Measurements from ENCODE around the gene NCOA1. TPM values are rescaled to one million over a fixed set of nuclear protein-coding genes. Genes with fewer than 3 reads are reported as not detected.

Gene NCOA1
- total RNA-seq, 2 donors from 2014 or later = 34.9 to 58.3 TPM

DNA sequence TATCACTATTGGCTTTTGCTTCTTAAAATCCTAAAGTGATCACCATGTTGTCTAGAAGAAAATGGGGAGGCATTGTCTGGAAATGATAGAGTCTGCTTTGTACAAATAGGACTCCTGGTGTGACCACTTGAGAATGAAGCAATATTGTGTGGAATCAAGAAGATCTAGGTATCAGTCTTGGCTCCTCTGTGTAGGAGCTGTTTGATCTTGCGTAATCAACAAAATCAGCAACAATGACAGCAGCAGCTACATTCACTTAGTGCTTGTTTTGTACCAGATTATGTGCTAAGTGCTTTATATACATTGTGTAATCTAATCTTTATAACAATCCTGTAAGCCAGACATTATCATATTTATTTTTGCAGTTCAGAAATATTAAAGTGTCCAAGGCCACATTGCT is 17.8 kb downstream of the NCOA1 start:
- Histone ChIP-seq H3K27ac (no peak overlapping the region), H3K9me3 (no peaks in the 10 kb centered on the region), H3K4me1 (ENCODE audit: control insufficient read depth in 1 of 2, low read depth in 2 of 2) (peaks cover 26 to 41% of the 10 kb centered on the region in 2 donors), H3K4me3 (no peak overlapping the region), H3K36me3 (no peaks in the 10 kb centered on the region), H3K27me3 (replicated peaks; ENCODE audit: insufficient read depth) (no peaks in the 10 kb centered on the region)
- TF ChIP-seq, protein P1, sequence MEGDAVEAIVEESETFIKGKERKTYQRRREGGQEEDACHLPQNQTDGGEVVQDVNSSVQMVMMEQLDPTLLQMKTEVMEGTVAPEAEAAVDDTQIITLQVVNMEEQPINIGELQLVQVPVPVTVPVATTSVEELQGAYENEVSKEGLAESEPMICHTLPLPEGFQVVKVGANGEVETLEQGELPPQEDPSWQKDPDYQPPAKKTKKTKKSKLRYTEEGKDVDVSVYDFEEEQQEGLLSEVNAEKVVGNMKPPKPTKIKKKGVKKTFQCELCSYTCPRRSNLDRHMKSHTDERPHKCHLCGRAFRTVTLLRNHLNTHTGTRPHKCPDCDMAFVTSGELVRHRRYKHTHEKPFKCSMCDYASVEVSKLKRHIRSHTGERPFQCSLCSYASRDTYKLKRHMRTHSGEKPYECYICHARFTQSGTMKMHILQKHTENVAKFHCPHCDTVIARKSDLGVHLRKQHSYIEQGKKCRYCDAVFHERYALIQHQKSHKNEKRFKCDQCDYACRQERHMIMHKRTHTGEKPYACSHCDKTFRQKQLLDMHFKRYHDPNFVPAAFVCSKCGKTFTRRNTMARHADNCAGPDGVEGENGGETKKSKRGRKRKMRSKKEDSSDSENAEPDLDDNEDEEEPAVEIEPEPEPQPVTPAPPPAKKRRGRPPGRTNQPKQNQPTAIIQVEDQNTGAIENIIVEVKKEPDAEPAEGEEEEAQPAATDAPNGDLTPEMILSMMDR (IDR thresholded peaks at IDR 0.05) = no peak
- ATAC-seq (ENCODE audit: insufficient number of reproducible peaks, low FRiP score, low read depth) (no peak), DNase-seq (ENCODE audit: low spot score) (no peak)

DNA sequence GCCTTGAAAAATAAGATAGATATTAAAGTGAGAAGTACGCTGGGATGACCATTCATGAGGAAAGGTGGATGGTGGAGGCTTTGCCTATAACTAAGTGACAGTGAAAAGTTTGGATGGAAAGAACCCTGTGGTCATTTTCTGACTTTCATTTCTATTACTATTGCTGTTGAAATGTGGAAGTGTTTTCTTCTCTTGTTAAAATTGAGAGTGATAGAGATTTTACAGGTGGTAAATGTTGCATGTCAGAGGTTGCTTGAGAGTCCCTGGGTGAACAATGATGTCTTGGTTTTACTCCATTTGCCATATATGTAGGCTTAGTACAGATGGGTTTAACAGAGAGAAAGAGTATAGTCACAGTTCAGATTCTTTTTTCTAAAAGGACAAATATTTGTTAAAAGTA is 18.4 kb downstream of the NCOA1 start:
- no peak for ATAC-seq (ENCODE audit: insufficient number of reproducible peaks, low FRiP score, low read depth)
- H3K4me1 ChIP-seq (ENCODE audit: control insufficient read depth in 1 of 2, low read depth in 2 of 2) = peaks cover 26 to 37% of the 10 kb centered on the region in 2 donors
- TF ChIP-seq, protein P1 (IDR thresholded peaks at IDR 0.05) = no peak

DNA sequence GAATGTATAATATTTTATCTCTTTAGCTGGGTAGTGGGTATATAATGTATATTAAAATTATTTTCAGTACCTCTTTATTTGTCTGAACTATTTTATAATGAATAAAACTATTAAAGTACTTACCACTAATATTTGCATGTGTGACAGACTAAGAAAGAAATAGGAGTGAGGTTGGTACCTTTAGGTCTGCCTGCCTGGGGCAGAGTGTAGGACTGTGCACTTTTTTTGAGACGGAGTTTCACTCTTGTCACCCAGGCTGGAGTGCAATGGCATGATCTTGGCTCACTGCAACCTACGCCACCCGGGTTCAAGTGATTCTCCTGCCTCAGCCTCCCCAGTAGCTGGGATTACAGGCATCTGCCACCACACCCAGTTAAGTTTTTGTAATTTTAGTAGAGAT is 18.8 kb downstream of the NCOA1 start:
- TF ChIP-seq, protein P1 (IDR thresholded peaks at IDR 0.05) = no peak
- no peak for ATAC-seq (ENCODE audit: insufficient number of reproducible peaks, low FRiP score, low read depth)
- peaks cover 26 to 32% of the 10 kb centered on the region in 2 donors for H3K4me1 ChIP-seq (ENCODE audit: control insufficient read depth in 1 of 2, low read depth in 2 of 2)
- no peaks in the 10 kb centered on the region for H3K27me3 ChIP-seq (replicated peaks; ENCODE audit: insufficient read depth)
- H3K4me3 ChIP-seq = no peak overlapping the region
- H3K36me3 ChIP-seq = no peaks in the 10 kb centered on the region
- DNase-seq (ENCODE audit: low spot score) = no peak
- H3K9me3 ChIP-seq = no peaks in the 10 kb centered on the region
- no peak overlapping the region for H3K27ac ChIP-seq

More for the DNA sequence above, 18.4 kb downstream of the NCOA1 start:
- Histone ChIP-seq H3K9me3 (no peaks in the 10 kb centered on the region), H3K27ac (no peak overlapping the region), H3K4me3 (no peak overlapping the region), H3K27me3 (replicated peaks; ENCODE audit: insufficient read depth) (no peaks in the 10 kb centered on the region), H3K36me3 (no peaks in the 10 kb centered on the region)
- DNase-seq (ENCODE audit: low spot score) = no peak

DNA sequence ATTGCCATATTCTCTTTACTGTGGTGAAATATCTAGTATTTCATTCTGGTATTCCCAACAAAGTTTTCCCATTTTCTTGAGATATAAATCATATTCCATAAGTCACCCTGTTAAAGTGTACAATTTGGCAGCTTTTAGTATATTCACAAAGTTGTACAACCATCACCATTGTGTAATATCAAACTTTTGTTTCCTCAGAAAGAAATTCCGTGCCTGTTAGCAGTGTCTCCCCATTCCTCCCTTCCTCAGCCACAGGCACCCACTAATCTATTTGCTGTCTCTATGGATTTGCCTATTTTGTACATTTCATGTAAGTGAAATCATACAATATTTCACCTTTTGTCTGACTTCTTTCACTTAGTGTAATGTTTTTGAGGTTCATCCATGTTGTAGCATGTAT is 19.7 kb downstream of the NCOA1 start:
- Histone ChIP-seq H3K27me3 (replicated peaks; ENCODE audit: insufficient read depth) (no peaks in the 10 kb centered on the region), H3K36me3 (no peaks in the 10 kb centered on the region), H3K4me3 (no peak overlapping the region), H3K27ac (no peak overlapping the region), H3K4me1 (ENCODE audit: control insufficient read depth in 1 of 2, low read depth in 2 of 2) (peaks cover 35 to 40% of the 10 kb centered on the region in 2 donors), H3K9me3 (no peaks in the 10 kb centered on the region)
- TF ChIP-seq, protein P1 (IDR thresholded peaks at IDR 0.05) = no peak
- DNase-seq (ENCODE audit: low spot score) (no peak), ATAC-seq (ENCODE audit: insufficient number of reproducible peaks, low FRiP score, low read depth) (no peak)

DNA sequence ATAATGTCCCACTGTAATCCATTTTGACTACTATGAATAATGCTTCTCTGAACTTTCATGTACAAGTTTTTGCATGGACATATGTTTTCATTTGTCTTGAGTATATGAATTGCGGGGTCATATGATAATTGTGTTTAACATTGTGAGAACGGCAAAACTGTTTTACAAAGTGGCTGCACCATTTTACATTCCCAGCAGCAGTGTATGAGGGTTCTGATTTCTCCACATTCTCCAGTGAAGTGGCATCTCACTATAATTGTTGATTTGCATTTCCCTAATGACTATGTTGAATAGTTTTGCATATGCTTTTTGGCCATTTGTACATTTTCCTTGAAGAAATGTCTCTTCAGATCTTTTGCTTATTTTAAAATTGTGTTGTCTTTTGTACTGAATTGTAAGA is 20.1 kb downstream of the NCOA1 start:
- ATAC-seq (ENCODE audit: insufficient number of reproducible peaks, low FRiP score, low read depth) = no peak
- no peak for DNase-seq (ENCODE audit: low spot score)
- no peak overlapping the region for H3K27ac ChIP-seq
- peaks cover 37 to 43% of the 10 kb centered on the region in 2 donors for H3K4me1 ChIP-seq (ENCODE audit: control insufficient read depth in 1 of 2, low read depth in 2 of 2)
- no peaks in the 10 kb centered on the region for H3K36me3 ChIP-seq
- TF ChIP-seq, protein P1 (IDR thresholded peaks at IDR 0.05) = no peak
- H3K9me3 ChIP-seq = no peaks in the 10 kb centered on the region
- no peaks in the 10 kb centered on the region for H3K27me3 ChIP-seq (replicated peaks; ENCODE audit: insufficient read depth)
- H3K4me3 ChIP-seq = no peak overlapping the region
